Amniotic epithelial cell (primary cell): ENCODE results near the gene BHLHE40.

ENCODE experiments used
- DNase-seq: peaks from one replicate; pipeline ENCODE4 v3.0.0-alpha.2; 2010; ENCODE audit warnings: low read depth

The BHLHE40 gene

GRCh38 chr3:5002174-5002870 is 23.1 kb downstream of the BHLHE40 start:
- DNase-seq: peak; percentile 39

- DNase-seq: no peak
Measured at GRCh38 chr3:5002871-5003247, 23.6 kb downstream of the BHLHE40 start.

- no peak for DNase-seq
Measured at GRCh38 chr3:5004319-5005152, 25.3 kb downstream of the BHLHE40 start.

- DNase-seq: no peak
Measured at GRCh38 chr3:5005367-5005766, 26.1 kb downstream of the BHLHE40 start.

GRCh38 chr3:5006755-5007202 is 27.5 kb downstream of the BHLHE40 start:
- no peak for DNase-seq

GRCh38 chr3:5007873-5008272 is 28.6 kb downstream of the BHLHE40 start:
- DNase-seq: no peak

GRCh38 chr3:5009506-5010109 is 30.4 kb downstream of the BHLHE40 start:
- DNase-seq: no peak

GRCh38 chr3:5010140-5010539 is 30.9 kb downstream of the BHLHE40 start:
- no peak for DNase-seq

GRCh38 chr3:5010706-5011554 is 31.7 kb downstream of the BHLHE40 start:
- DNase-seq: no peak

- DNase-seq: no peak
Measured at GRCh38 chr3:5011555-5012256, 32.5 kb downstream of the BHLHE40 start.

GRCh38 chr3:5012367-5012766 is 33.1 kb downstream of the BHLHE40 start:
- no peak for DNase-seq

- no peak for DNase-seq
Measured at GRCh38 chr3:5013021-5013906, 34.0 kb downstream of the BHLHE40 start.

GRCh38 chr3:5014391-5014790 is 35.2 kb downstream of the BHLHE40 start:
- no peak for DNase-seq

GRCh38 chr3:5015056-5015455 is 35.8 kb downstream of the BHLHE40 start:
- no peak for DNase-seq

GRCh38 chr3:5016211-5017161 is 37.2 kb downstream of the BHLHE40 start:
- peak; percentile 82 for DNase-seq

- peak; percentile 56 for DNase-seq
Measured at GRCh38 chr3:5017925-5018531, 38.8 kb downstream of the BHLHE40 start.

GRCh38 chr3:5019411-5020241 is 40.4 kb downstream of the BHLHE40 start:
- no peak for DNase-seq

GRCh38 chr3:5020242-5020722 is 41.0 kb downstream of the BHLHE40 start:
- DNase-seq: no peak
